ENCODE data around the gene IGSF3.

IGSF3 gene

GRCh38 chr1:116553386-116554115 lies 114.0 kb downstream of the IGSF3 start:
- intact Hi-C loops (cut with DNase I) = no loop called here
- peak in 1 of 42 donors; percentile 24 for DNase-seq

GRCh38 chr1:116546354-116546977 lies 121.1 kb downstream of the IGSF3 start:
- intact Hi-C loops (cut with DNase I) = no loop called here
- DNase-seq = no peak

GRCh38 chr1:116545359-116545705 lies 122.2 kb downstream of the IGSF3 start:
- intact Hi-C loops (cut with DNase I) = no loop called here
- DNase-seq = no peak

GRCh38 chr1:116544588-116545358 lies 122.8 kb downstream of the IGSF3 start:
- intact Hi-C loops (cut with DNase I) = no loop called here
- no peak for DNase-seq

GRCh38 chr1:116540088-116540487 lies 127.4 kb downstream of the IGSF3 start:
- intact Hi-C loops (cut with DNase I) = no loop called here
- DNase-seq = no peak

GRCh38 chr1:116538544-116538943 lies 129.0 kb downstream of the IGSF3 start:
- no peak for DNase-seq
- intact Hi-C loops (cut with DNase I) = no loop called here

GRCh38 chr1:116537898-116538297 lies 129.6 kb downstream of the IGSF3 start:
- intact Hi-C loops (cut with DNase I) = no loop called here
- no peak for DNase-seq

- intact Hi-C loops (cut with DNase I) = no loop called here
- DNase-seq = no peak
Measured at GRCh38 chr1:116537040-116537831, 130.3 kb downstream of the IGSF3 start.

- no peak for DNase-seq
- intact Hi-C loops (cut with DNase I) = no loop called here
Measured at GRCh38 chr1:116534014-116534739, 133.4 kb downstream of the IGSF3 start.

GRCh38 chr1:116533429-116533820 lies 134.1 kb downstream of the IGSF3 start:
- DNase-seq = no peak
- intact Hi-C loops (cut with DNase I) = no loop called here

GRCh38 chr1:116532671-116533428 lies 134.7 kb downstream of the IGSF3 start:
- no peak for DNase-seq
- intact Hi-C loops (cut with DNase I) = no loop called here

- DNase-seq = peak in 33 of 42 donors; percentile 8 to 60 (median 33)
- intact Hi-C loops (cut with DNase I) = no loop called here
Measured at GRCh38 chr1:116531917-116532316, 135.6 kb downstream of the IGSF3 start.

- intact Hi-C loops (cut with DNase I) = no loop called here
- no peak for DNase-seq
Measured at GRCh38 chr1:116529681-116530080, 137.9 kb downstream of the IGSF3 start.

GRCh38 chr1:116529199-116529631 lies 138.3 kb downstream of the IGSF3 start:
- intact Hi-C loops (cut with DNase I) = no loop called here
- no peak for DNase-seq

- intact Hi-C loops (cut with DNase I) = no loop called here
- no peak for DNase-seq
Measured at GRCh38 chr1:116528329-116529083, 139.0 kb downstream of the IGSF3 start.

GRCh38 chr1:116525440-116525839 lies 142.1 kb downstream of the IGSF3 start:
- no peak for DNase-seq
- intact Hi-C loops (cut with DNase I) = no loop called here

Data from head of caudate nucleus (tissue), 42 donors.